Left ventricle myocardium inferior (tissue), 1 donor: ENCODE results near the gene ZNF710. TPM values are rescaled to one million over a fixed set of nuclear protein-coding genes. Genes with fewer than 3 reads are reported as not detected.

Experiments used
- DNase-seq: peaks from one replicate; pipeline ENCODE4 v3.0.0-alpha.2; 2020
- H3K27ac ChIP-seq: fragments of 200-600 bp; replicated peaks from 2 replicates; pipeline ENCODE4 v1.8.0; 2021
- H3K27me3 ChIP-seq: fragments of 200-600 bp; 2 replicates; pipeline ENCODE4 v1.8.0; 2021; ENCODE audit warnings: low read depth
- H3K36me3 ChIP-seq: fragments of 200-600 bp; 2 replicates; pipeline ENCODE4 v1.8.0; 2021
- H3K4me1 ChIP-seq: fragments of 200-600 bp; 2 replicates; pipeline ENCODE4 v1.8.0; 2021
- H3K4me3 ChIP-seq: fragments of 200-600 bp; 2 replicates; pipeline ENCODE4 v1.8.0; 2021; ENCODE audit warnings: mild to moderate bottlenecking, moderate library complexity
- H3K9me3 ChIP-seq: fragments of 200-600 bp; replicated peaks from 2 replicates; pipeline ENCODE4 v1.8.0; 2021
- CTCF ChIP-seq: fragments of 200-600 bp; IDR thresholded peaks from 2 replicates; pipeline ENCODE4 v1.8.0; 2021; ENCODE audit warnings: antibody characterized with exemption, mild to moderate bottlenecking, borderline replicate concordance
- intact Hi-C: fragments of 100-400 bp; cut with micrococcal nuclease; formaldehyde crosslinking; loops from one replicate; pipeline ENCODE4 v1.11.0; 2022
- total RNA-seq: library from RNA; stranded (reverse); fragmentation: NEBNext Ultra II Directional; extraction: Animal tissue kit (Norgen Biotek cat#: 25700); gene quantifications from one replicate; pipeline ENCODE4 v1.2.1, GENCODE V29; 2021
- donor health status: DM: no; HTN: yes; CAD: no; lungs with severe emphysema.

ZNF710 gene
- total RNA-seq, 1 donor from 2014 or later = 5.5 TPM

DNA sequence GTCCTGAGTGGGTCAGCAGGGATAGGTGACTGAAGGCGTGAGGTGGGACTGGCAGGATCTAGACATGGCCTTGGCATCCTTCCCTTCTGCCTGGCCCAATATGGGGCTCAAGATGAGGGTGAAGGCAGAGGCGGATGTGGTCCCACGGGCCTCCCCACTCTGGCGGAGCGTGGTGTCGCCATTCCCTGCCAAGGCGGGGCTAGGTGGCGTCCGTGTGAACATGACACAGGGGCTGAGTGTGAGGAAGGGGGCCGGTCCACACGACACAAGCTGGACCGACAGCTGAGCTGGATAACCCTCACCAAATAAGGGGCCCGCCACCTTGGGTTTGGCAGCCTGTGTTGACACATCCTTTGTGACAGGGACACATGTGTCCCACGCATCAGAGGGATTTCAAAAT is 43.1 kb downstream of the ZNF710 start:
- DNase-seq = no peak
- Histone ChIP-seq H3K4me3 (no peak overlapping the region), H3K36me3 (no peaks in the 10 kb centered on the region), H3K27ac (no peak overlapping the region), H3K4me1 (peaks cover 27% of the 10 kb centered on the region), H3K27me3 (no peaks in the 10 kb centered on the region), H3K9me3 (no peaks in the 10 kb centered on the region)
- no peak for TF ChIP-seq CTCF
- intact Hi-C loops = no loop called here

GRCh38 chr15:90044916-90045371 is 43.8 kb downstream of the ZNF710 start:
- H3K27me3 ChIP-seq = no peaks in the 10 kb centered on the region
- H3K36me3 ChIP-seq = no peaks in the 10 kb centered on the region
- no peak for DNase-seq
- no peak overlapping the region for H3K27ac ChIP-seq
- no peaks in the 10 kb centered on the region for H3K9me3 ChIP-seq
- intact Hi-C loops = no loop called here
- H3K4me3 ChIP-seq = no peak overlapping the region
- peaks cover 29% of the 10 kb centered on the region for H3K4me1 ChIP-seq
- TF ChIP-seq CTCF = no peak

GRCh38 chr15:90046289-90046688 is 45.2 kb downstream of the ZNF710 start:
- H3K27ac ChIP-seq = no peak overlapping the region
- TF ChIP-seq CTCF = no peak
- H3K36me3 ChIP-seq = no peaks in the 10 kb centered on the region
- DNase-seq = no peak
- no peaks in the 10 kb centered on the region for H3K9me3 ChIP-seq
- no peak overlapping the region for H3K4me3 ChIP-seq
- intact Hi-C loops = no loop called here
- H3K4me1 ChIP-seq = peaks cover 29% of the 10 kb centered on the region
- H3K27me3 ChIP-seq = no peaks in the 10 kb centered on the region

- H3K4me3 ChIP-seq = no peak overlapping the region
- intact Hi-C loops = no loop called here
- H3K9me3 ChIP-seq = no peaks in the 10 kb centered on the region
- no peak for TF ChIP-seq CTCF
- H3K27ac ChIP-seq = no peak overlapping the region
- H3K4me1 ChIP-seq = peaks cover 29% of the 10 kb centered on the region
- no peaks in the 10 kb centered on the region for H3K36me3 ChIP-seq
- no peak for DNase-seq
- no peaks in the 10 kb centered on the region for H3K27me3 ChIP-seq
Observed at GRCh38 chr15:90046911-90047392, 45.8 kb downstream of the ZNF710 start.

DNA sequence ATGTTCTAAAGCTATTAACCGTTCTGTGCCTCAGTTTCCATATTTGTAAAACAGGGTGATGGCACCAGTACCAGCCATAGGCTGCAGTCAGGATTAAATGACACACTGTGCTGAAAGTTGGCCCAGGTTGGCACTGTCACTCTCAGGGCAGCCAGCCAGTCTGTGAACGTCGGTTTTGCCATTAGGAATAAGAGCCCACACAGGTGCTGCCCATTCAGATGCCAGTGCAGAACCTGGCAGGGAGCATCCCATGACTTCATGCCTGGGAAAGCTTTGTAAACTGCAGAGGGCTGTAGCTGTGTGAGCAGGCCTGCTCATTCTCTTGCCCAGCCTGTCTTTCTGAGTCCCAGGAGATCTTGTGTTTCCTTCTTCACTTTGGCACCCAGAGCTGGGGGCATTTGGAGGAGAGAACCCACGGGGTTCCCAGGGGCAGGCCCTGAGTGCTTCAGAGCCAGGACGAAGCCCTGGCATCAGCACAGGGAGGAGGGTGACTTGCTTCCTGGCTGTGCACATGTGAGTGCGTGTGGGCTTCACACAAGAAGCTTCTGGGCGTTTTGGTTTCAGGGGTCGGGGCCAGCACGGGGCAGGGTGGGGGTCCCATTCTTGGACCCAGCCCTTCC is 46.9 kb downstream of the ZNF710 start:
- H3K4me1 ChIP-seq = peaks cover 29% of the 10 kb centered on the region
- no peaks in the 10 kb centered on the region for H3K9me3 ChIP-seq
- no peaks in the 10 kb centered on the region for H3K27me3 ChIP-seq
- no peak overlapping the region for H3K4me3 ChIP-seq
- intact Hi-C loops = no loop called here
- TF ChIP-seq CTCF = no peak
- H3K36me3 ChIP-seq = no peaks in the 10 kb centered on the region
- DNase-seq = no peak
- no peak overlapping the region for H3K27ac ChIP-seq
